GM23338 (cell line): ENCODE measurements around the gene NDUFB8. TPM values are rescaled to one million over a fixed set of nuclear protein-coding genes. Genes with fewer than 3 reads are reported as not detected.

Experiments used
- ATAC-seq: fragments of 200-7000 bp; cut with Tn5 transposase; 3 replicates; pipeline ENCODE4 v1.9.1; 2020
- DNase-seq: peaks from one replicate; pipeline ENCODE4 v3.0.0-alpha.2; 2015; ENCODE audit warnings: low spot score
- H2AFZ ChIP-seq: fragments of 200-600 bp; sonication (generic); 2 replicates; pipeline ENCODE4 v1.8.0; 2016; ENCODE audit warnings: antibody characterized with exemption, mild to moderate bottlenecking, moderate library complexity
- H3F3A ChIP-seq: fragments of 200-600 bp; sonication (generic); replicated peaks from 2 replicates; pipeline ENCODE4 v1.8.0; 2017; ENCODE audit warnings: antibody characterized with exemption, mixed run types, low read depth
- H3K27ac ChIP-seq: fragments of 200-600 bp; sonication (generic); 2 replicates; pipeline ENCODE4 v1.6.1; 2016; ENCODE audit warnings: low read depth
- H3K27me3 ChIP-seq: fragments of 200-600 bp; sonication (generic); 2 replicates; pipeline ENCODE4 v1.8.0; 2016; ENCODE audit warnings: mild to moderate bottlenecking, mixed run types, moderate library complexity; ENCODE audit not compliant: insufficient read depth
- H3K36me3 ChIP-seq: fragments of 200-600 bp; sonication (generic); 2 replicates; pipeline ENCODE4 v1.8.0; 2016; ENCODE audit warnings: mild to moderate bottlenecking; ENCODE audit not compliant: insufficient read depth
- H3K4me1 ChIP-seq: fragments of 200-600 bp; sonication (generic); 2 replicates; pipeline ENCODE4 v1.8.0; 2016; ENCODE audit warnings: mild to moderate bottlenecking, moderate library complexity; ENCODE audit not compliant: insufficient read depth
- H3K4me2 ChIP-seq: fragments of 200-600 bp; sonication (generic); 2 replicates; pipeline ENCODE4 v1.7.1; 2017; ENCODE audit warnings: mixed run types
- H3K4me3 ChIP-seq: fragments of 200-600 bp; sonication (generic); 2 replicates; pipeline ENCODE4 v1.6.1; 2016; ENCODE audit warnings: mixed run types
- H3K79me2 ChIP-seq: fragments of 200-600 bp; sonication (generic); replicated peaks from 2 replicates; pipeline ENCODE4 v1.8.0; 2017; ENCODE audit warnings: mild to moderate bottlenecking; ENCODE audit not compliant: insufficient read depth
- H3K9me2 ChIP-seq: fragments of 200-600 bp; sonication (generic); 2 replicates; pipeline ENCODE4 v1.8.0; 2017; ENCODE audit not compliant: insufficient read depth
- H4K20me1 ChIP-seq: fragments of 200-600 bp; sonication (generic); replicated peaks from 2 replicates; pipeline ENCODE4 v1.8.0; 2017; ENCODE audit warnings: mild to moderate bottlenecking; ENCODE audit not compliant: insufficient read depth
- H3K27ac Mint-ChIP-seq: 2 replicates; pipeline ENCODE4 v1.8.0; 2020; ENCODE audit warnings: inconsistent platforms, mild to moderate bottlenecking, moderate library complexity, mixed read lengths
- H3K27me3 Mint-ChIP-seq: 3 replicates; pipeline ENCODE4 v1.8.0; 2022; ENCODE audit warnings: low read depth, mild to moderate bottlenecking, moderate library complexity, mixed read lengths, inconsistent platforms; ENCODE audit not compliant: insufficient read depth, poor library complexity
- H3K36me3 Mint-ChIP-seq: 3 replicates; pipeline ENCODE4 v1.8.0; 2021; ENCODE audit warnings: low read depth, mild to moderate bottlenecking, inconsistent platforms, moderate library complexity, mixed read lengths
- H3K4me1 Mint-ChIP-seq: 3 replicates; pipeline ENCODE4 v1.8.0; 2020; ENCODE audit warnings: mild to moderate bottlenecking, inconsistent platforms, mixed read lengths
- H3K4me3 Mint-ChIP-seq: 3 replicates; pipeline ENCODE4 v1.8.0; 2021; ENCODE audit warnings: moderate library complexity, mild to moderate bottlenecking, inconsistent platforms, mixed read lengths
- H3K9me3 Mint-ChIP-seq: 3 replicates; pipeline ENCODE4 v1.8.0; 2020; ENCODE audit warnings: moderate library complexity, mild to moderate bottlenecking, inconsistent platforms, mixed read lengths
- CREB1 ChIP-seq: fragments of 250-450 bp; sonication (Bioruptor Pico); IDR thresholded peaks from 2 replicates; pipeline ENCODE4 v1.5.0; 2020; ENCODE audit warnings: low read depth, mild to moderate bottlenecking, moderate library complexity
- CTCF ChIP-seq, 2 experiments: fragments of 200-600 bp in 1 of 2; sonication (generic) in 1 of 2; conservative IDR thresholded peaks; 2 replicates each; pipeline versions ENCODE4 v1.5.1 to v1.6.1; 2016 to 2017; ENCODE audit warnings: antibody characterized with exemption in 2 of 2, low read depth in 2 of 2, mild to moderate bottlenecking in 2 of 2, moderate library complexity in 1 of 2
- JUNB ChIP-seq: IDR thresholded peaks from one replicate; pipeline ENCODE4 v1.6.1; 2016; ENCODE audit warnings: antibody characterized with exemption; ENCODE audit not compliant: unreplicated experiment
- NANOG ChIP-seq: IDR thresholded peaks from 2 replicates; pipeline ENCODE4 v1.6.1; 2016; ENCODE audit warnings: antibody characterized with exemption, borderline replicate concordance
- POLR2AphosphoS5 ChIP-seq: IDR thresholded peaks from 2 replicates; pipeline ENCODE4 v1.6.1; 2016; ENCODE audit warnings: antibody characterized with exemption, low read depth
- polyA plus RNA-seq: library from polyadenylated mRNA; unstranded; fragments of >200 nt; fragmentation: Nextera tagmentation; extraction: Ambion mirVana; gene quantifications from 2 replicates; pipeline ENCODE4 v1.2.1, GENCODE V29; 2016
- total RNA-seq: library from RNA; depleted of rRNA; stranded (reverse); fragments of >200 nt; shearing (Covaris generic); gene quantifications from 2 replicates; pipeline ENCODE4 v1.2.3, GENCODE V29; 2014
- TF ChIP-seq, protein P1 (sequence below): IDR thresholded peaks from 2 replicates; pipeline ENCODE4 v1.6.1; 2016; ENCODE audit warnings: antibody characterized with exemption

Gene NDUFB8
- total and polyA plus RNA-seq, 2 experiments from 2014 or later, result 131 to 464 TPM

GRCh38 chr10:100535715-100536353, 6.2 kb upstream of the NDUFB8 start, which contains the start of gene HIF1AN:
Gene HIF1AN (plus strand): TSS chr10:100535943. CDS start chr10:100535959, 16 bp downstream.
- Mint-ChIP-seq H3K4me1 (peaks cover 6% of the 10 kb centered on the region), H3K9me3 (no peaks in the 10 kb centered on the region), H3K27ac (no peak within 1 kb of the TSS), H3K36me3 (peaks cover 36% of the 10 kb centered on the region), H3K27me3 (peaks cover 2% of the 10 kb centered on the region), H3K4me3 (no peak within 1 kb of the TSS)
- peak; percentile 98 for ATAC-seq
- DNase-seq, result peak; percentile 98
- H3K79me2 ChIP-seq, result peaks cover 43% of the 10 kb centered on the region
- H3K9me2 ChIP-seq, result no peaks in the 10 kb centered on the region
- no peak within 1 kb of the TSS for H3K27ac ChIP-seq
- peak within 1 kb of the TSS; percentile 95 for H3K4me2 ChIP-seq
- peak within 1 kb of the TSS; percentile 79; the same call in 1 of the 2 replicates for H2AFZ ChIP-seq
- H3K4me3 ChIP-seq, result peak within 1 kb of the TSS; percentile 73
- H3F3A ChIP-seq, result no peaks in the 10 kb centered on the region
- H3K4me1 ChIP-seq, result peaks cover 15% of the 10 kb centered on the region
- H3K27me3 ChIP-seq, result no peaks in the 10 kb centered on the region
- peaks cover 23% of the 10 kb centered on the region for H3K36me3 ChIP-seq
- H4K20me1 ChIP-seq, result peaks cover 32% of the 10 kb centered on the region
- 0 out of 2 replicates have a peak, but pooled peaks have one; percentile 24 for TF ChIP-seq CREB1
- TF ChIP-seq NANOG, result no peak
- peak; percentile 91 for TF ChIP-seq POLR2AphosphoS5
- TF ChIP-seq JUNB, result no peak
- TF ChIP-seq, protein P1, sequence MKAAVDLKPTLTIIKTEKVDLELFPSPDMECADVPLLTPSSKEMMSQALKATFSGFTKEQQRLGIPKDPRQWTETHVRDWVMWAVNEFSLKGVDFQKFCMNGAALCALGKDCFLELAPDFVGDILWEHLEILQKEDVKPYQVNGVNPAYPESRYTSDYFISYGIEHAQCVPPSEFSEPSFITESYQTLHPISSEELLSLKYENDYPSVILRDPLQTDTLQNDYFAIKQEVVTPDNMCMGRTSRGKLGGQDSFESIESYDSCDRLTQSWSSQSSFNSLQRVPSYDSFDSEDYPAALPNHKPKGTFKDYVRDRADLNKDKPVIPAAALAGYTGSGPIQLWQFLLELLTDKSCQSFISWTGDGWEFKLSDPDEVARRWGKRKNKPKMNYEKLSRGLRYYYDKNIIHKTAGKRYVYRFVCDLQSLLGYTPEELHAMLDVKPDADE, result peak; percentile 73
- peak; percentile 87 to 89 for TF ChIP-seq CTCF (conservative IDR thresholded peaks at IDR 0.05; ENCODE audit: low read depth in 2 of 2)

GRCh38 chr10:100535338-100535714, 5.7 kb upstream of the NDUFB8 start:
- Mint-ChIP-seq H3K27ac (no peak overlapping the region), H3K4me3 (no peak overlapping the region), H3K4me1 (peaks cover 7% of the 10 kb centered on the region), H3K9me3 (no peaks in the 10 kb centered on the region), H3K27me3 (peaks cover 2% of the 10 kb centered on the region), H3K36me3 (peaks cover 31% of the 10 kb centered on the region)
- TF ChIP-seq NANOG, result no peak
- TF ChIP-seq, protein P1, result no peak
- no peak for DNase-seq
- Histone ChIP-seq H3K4me2 (peak overlapping the region; percentile 20; the same call in 1 of the 2 replicates), H3K27ac (no peak overlapping the region), H2AFZ (peak overlapping the region; percentile 79; the same call in 1 of the 2 replicates), H3K79me2 (peaks cover 41% of the 10 kb centered on the region), H3K9me2 (no peaks in the 10 kb centered on the region), H4K20me1 (peaks cover 27% of the 10 kb centered on the region), H3F3A (no peaks in the 10 kb centered on the region), H3K4me3 (peak overlapping the region; percentile 73), H3K27me3 (no peaks in the 10 kb centered on the region), H3K36me3 (peaks cover 18% of the 10 kb centered on the region), H3K4me1 (peaks cover 18% of the 10 kb centered on the region)
- ATAC-seq, result peak; percentile 10; the same call in 2 of the 3 replicates
